RWPE1 (cell line): ENCODE results near the gene CCDC70.

Experiments
- CTCF ChIA-PET: fragments of 350-600 bp; sonication (Branson Sonifier 250); formaldehyde crosslinking; extraction: SDS; loops from one replicate; lab custom pipeline; 2021; lab: Yijun Ruan, JAX
- POLR2A ChIA-PET: fragments of 400-600 bp; formaldehyde crosslinking; extraction: SDS; loops from one replicate; lab custom pipeline; 2020; ENCODE audit warnings: antibody characterized with exemption; ENCODE audit not compliant: low non-redundant PET; lab: Yijun Ruan, JAX
- DNase-seq: peaks from one replicate; pipeline ENCODE4 v3.0.0; 2012; ENCODE audit warnings: low spot score
- H3K27ac ChIP-seq: fragments of 450-650 bp; 2 replicates; pipeline ENCODE4 v1.5.1; 2017
- CTCF ChIP-seq: fragments of 450-650 bp; conservative IDR thresholded peaks from 2 replicates; pipeline ENCODE4 v1.5.1; 2017; ENCODE audit warnings: low read depth, mild to moderate bottlenecking

The CCDC70 gene

GRCh38 chr13:51881296-51881695 is 19.5 kb downstream of the CCDC70 start:
- H3K27ac ChIP-seq: no peak overlapping the region
- no peak for TF ChIP-seq CTCF
- DNase-seq: no peak
- POLR2A ChIA-PET: no interaction called here
- CTCF ChIA-PET: interaction anchor here (1.4 kb wide), 1 partner anchor 13 kb away, joined by 4 read pairs; no protein-coding TSS in a partner anchor

GRCh38 chr13:51882570-51883225 is 20.9 kb downstream of the CCDC70 start:
- ChIA-PET POLR2A (no interaction called here), CTCF (no interaction called here)
- TF ChIP-seq CTCF: no peak
- no peak overlapping the region for H3K27ac ChIP-seq
- DNase-seq: no peak

DNA sequence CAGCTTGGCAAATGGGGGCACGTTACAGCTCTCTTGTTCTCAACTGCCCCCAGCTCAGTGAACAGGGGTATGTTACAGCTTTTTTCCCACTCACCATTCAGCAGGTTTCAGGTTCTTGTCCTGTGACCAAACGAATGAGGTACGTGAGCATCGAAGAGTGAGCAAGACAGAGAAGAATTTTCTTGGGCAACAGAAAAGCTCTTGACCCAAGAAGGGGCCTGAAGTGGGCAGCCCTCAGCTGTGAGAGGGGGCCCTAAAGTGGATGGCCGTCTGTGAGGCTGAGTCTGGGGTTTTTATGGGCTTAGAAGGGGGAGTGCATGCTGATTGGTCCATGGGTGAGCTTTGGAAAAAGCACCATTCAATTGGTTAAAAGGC is 21.4 kb downstream of the CCDC70 start:
- ChIA-PET POLR2A (no interaction called here), CTCF (no interaction called here)

DNA sequence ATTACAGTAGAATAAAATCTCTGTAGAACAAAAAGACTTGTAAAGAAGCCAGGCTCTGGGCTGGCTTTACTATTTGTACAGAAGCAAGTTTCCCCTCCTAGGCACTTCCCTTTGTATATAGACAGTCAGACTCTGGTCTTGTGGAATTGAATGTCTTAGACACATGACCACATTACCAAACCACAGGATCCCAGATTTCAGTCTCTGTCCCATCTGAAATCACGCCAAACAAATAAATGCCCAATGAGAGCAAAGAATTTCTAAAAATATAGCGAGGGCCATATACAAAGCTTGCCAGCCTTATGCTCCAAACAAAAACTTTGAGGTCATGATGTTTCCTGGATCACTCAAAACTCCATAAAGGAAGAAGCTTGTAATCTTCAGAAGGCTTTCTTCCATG is 23.9 kb downstream of the CCDC70 start:
- TF ChIP-seq CTCF: no peak
- CTCF ChIA-PET: no interaction called here
- POLR2A ChIA-PET: no interaction called here

More for the DNA sequence above, 21.4 kb downstream of the CCDC70 start:
- H3K27ac ChIP-seq: no peak overlapping the region
- no peak for DNase-seq
- TF ChIP-seq CTCF: no peak

DNA sequence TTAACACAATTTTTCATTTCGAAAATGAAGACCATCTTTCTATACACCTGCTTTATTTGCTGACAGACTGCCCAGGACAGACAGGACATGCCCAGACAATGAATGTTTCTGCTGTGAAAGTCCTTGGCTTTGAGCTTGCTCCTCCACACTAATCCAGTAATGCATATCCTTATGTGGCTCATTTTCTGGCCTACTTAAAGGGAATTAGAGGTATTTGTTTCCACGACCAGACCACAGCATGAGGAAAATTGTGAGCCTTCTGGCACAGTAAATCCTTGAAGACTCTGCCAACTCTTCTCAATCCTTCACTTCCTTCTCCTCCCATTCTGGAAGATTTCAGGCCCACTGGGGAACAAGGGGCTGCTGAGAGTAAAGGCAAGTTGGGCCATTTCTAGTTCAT is 25.7 kb downstream of the CCDC70 start:
- H3K27ac ChIP-seq: no peak overlapping the region
- CTCF ChIA-PET: no interaction called here
- DNase-seq: no peak
- no peak for TF ChIP-seq CTCF
- POLR2A ChIA-PET: no interaction called here

More for the DNA sequence above, 23.9 kb downstream of the CCDC70 start:
- no peak overlapping the region for H3K27ac ChIP-seq
- no peak for DNase-seq

GRCh38 chr13:51892657-51893056 is 30.9 kb downstream of the CCDC70 start:
- DNase-seq: no peak
- no peak overlapping the region for H3K27ac ChIP-seq
- no peak for TF ChIP-seq CTCF
- CTCF ChIA-PET: interaction anchor here (0.5 to 5.1 kb wide), 2 partner anchors 63 to 235 kb away, joined by 4 to 38 read pairs; partner anchors contain the start of gene NEK5
- POLR2A ChIA-PET: no interaction called here
